ENCODE data around the gene NALCN.

GRCh38 chr13:101181076-101181685, 235.1 kb downstream of the NALCN start:
- no peak for TF ChIP-seq POLR2A (IDR thresholded peaks at IDR 0.05)
- TF ChIP-seq CTCF (IDR thresholded peaks at IDR 0.05), result no peak

Data from lower leg skin (tissue), 3 donors.